A549 (cell line): ENCODE measurements around the gene COL15A1. TPM values are rescaled to one million over a fixed set of nuclear protein-coding genes. Genes with fewer than 3 reads are reported as not detected.

ENCODE experiments used
- ATAC-seq, 2 experiments: fragments of 200-7000 bp in 1 of 2; fragments of >200 bp in 1 of 2; cut with Nextera tagmentation in 1 of 2; cut with Tn5 transposase in 1 of 2; 3 replicates each; pipeline versions ENCODE4 v1.8.0 to v1.9.1; 2018 to 2020; ENCODE audit warnings: mild to moderate bottlenecking in 1 of 2, moderate library complexity in 1 of 2
- CTCF ChIA-PET: fragments of 300-600 bp; sonication (Branson Sonifier 250); formaldehyde crosslinking; extraction: SDS; loops from one replicate; lab custom pipeline; 2021; ENCODE audit warnings: antibody characterized with exemption, inconsistent platforms; lab: Yijun Ruan, JAX
- POLR2A ChIA-PET: fragments of 350-600 bp; formaldehyde crosslinking; extraction: SDS; loops from one replicate; lab custom pipeline; 2021; ENCODE audit warnings: antibody characterized with exemption, inconsistent platforms; lab: Yijun Ruan, JAX
- DNase-seq, 2 experiments: peaks; one replicate each; pipeline versions ENCODE4 v3.0.0 to v3.0.0-alpha.2; 2011 to 2016; ENCODE audit warnings: low read depth in 1 of 2, low spot score in 1 of 2
- FAIRE-seq: peaks from 2 replicates; lab custom pipeline; 2011; peaks lifted over from hg19 to GRCh38; lab: Jason Lieb, UNC
- H3K27ac ChIP-seq, 2 experiments: fragments of >200 bp; sonication (Bioruptor Twin); formaldehyde crosslinking; 3 replicates each; pipeline ENCODE4 v1.5.1; 2016 to 2017
- H3K4me1 ChIP-seq: fragments of >200 bp; sonication (Bioruptor Twin); formaldehyde crosslinking; 3 replicates; pipeline ENCODE4 v1.6.1; 2016
- H3K4me2 ChIP-seq: fragments of >200 bp; sonication (Bioruptor Twin); formaldehyde crosslinking; 3 replicates; pipeline ENCODE4 v1.6.1; 2016
- H3K4me3 ChIP-seq: fragments of >200 bp; sonication (Bioruptor Twin); formaldehyde crosslinking; 3 replicates; pipeline ENCODE4 v1.5.1; 2016
- H3K9me3 ChIP-seq: fragments of >200 bp; sonication (Bioruptor Twin); formaldehyde crosslinking; 3 replicates; pipeline ENCODE4 v1.6.1; 2016
- CBX2 ChIP-seq: fragments of 200-600 bp; sonication (generic); IDR thresholded peaks from 2 replicates; pipeline ENCODE4 v1.6.1; 2016; ENCODE audit warnings: low read depth, mild to moderate bottlenecking, borderline replicate concordance
- CHD2 ChIP-seq: fragments of 150-350 bp; IDR thresholded peaks from 2 replicates; pipeline ENCODE4 v1.6.1; 2014; ENCODE audit warnings: low read length; ENCODE audit not compliant: partially characterized antibody
- E2F6 ChIP-seq: IDR thresholded peaks from 2 replicates; pipeline ENCODE4 v1.6.1; 2012; ENCODE audit warnings: low read depth, borderline replicate concordance
- EHF ChIP-seq: fragments of 250-450 bp; sonication (Bioruptor Pico); IDR thresholded peaks from 2 replicates; pipeline ENCODE4 v1.5.0; 2020; ENCODE audit warnings: mild to moderate bottlenecking
- EHMT2 ChIP-seq: fragments of 200-600 bp; sonication (generic); IDR thresholded peaks from 2 replicates; pipeline ENCODE4 v1.6.1; 2016; ENCODE audit warnings: antibody characterized with exemption, low read depth, mild to moderate bottlenecking, moderate library complexity
- FOXS1 ChIP-seq: fragments of 250-450 bp; sonication (Bioruptor Pico); IDR thresholded peaks from 2 replicates; pipeline ENCODE4 v1.5.0; 2020; ENCODE audit warnings: mild to moderate bottlenecking, moderate library complexity
- HDAC2 ChIP-seq: fragments of 200-600 bp; sonication (generic); IDR thresholded peaks from 2 replicates; pipeline ENCODE4 v1.6.1; 2016
- HEYL ChIP-seq: fragments of 250-450 bp; sonication (Bioruptor Pico); IDR thresholded peaks from 2 replicates; pipeline ENCODE4 v1.8.0; 2021; ENCODE audit warnings: mild to moderate bottlenecking, moderate library complexity
- HOXB13 ChIP-seq: fragments of 250-450 bp; sonication (Bioruptor Pico); IDR thresholded peaks from 2 replicates; pipeline ENCODE4 v1.5.0; 2020; ENCODE audit warnings: low read depth, mild to moderate bottlenecking, moderate library complexity
- HOXB5 ChIP-seq: fragments of 250-450 bp; sonication (Bioruptor Pico); IDR thresholded peaks from 2 replicates; pipeline ENCODE4 v1.5.0; 2020; ENCODE audit warnings: mild to moderate bottlenecking, moderate library complexity
- JUNB ChIP-seq: fragments of >200 bp; sonication (Bioruptor Twin); formaldehyde crosslinking; IDR thresholded peaks from 2 replicates; pipeline ENCODE4 v1.6.1; 2016
- KDM5A ChIP-seq: fragments of 200-600 bp; sonication (generic); IDR thresholded peaks from 2 replicates; pipeline ENCODE4 v1.6.1; 2016; ENCODE audit warnings: antibody characterized with exemption, mild to moderate bottlenecking
- MAFK ChIP-seq: fragments of 450-650 bp; IDR thresholded peaks from 2 replicates; pipeline ENCODE4 v1.6.1; 2014; ENCODE audit not compliant: partially characterized antibody
- MAZ ChIP-seq: fragments of 150-350 bp; IDR thresholded peaks from 2 replicates; pipeline ENCODE4 v1.6.1; 2014; ENCODE audit warnings: antibody characterized with exemption, low read depth, low read length, borderline replicate concordance
- MYC ChIP-seq: IDR thresholded peaks from 2 replicates; pipeline ENCODE4 v1.6.1; 2012; ENCODE audit warnings: mild to moderate bottlenecking, inconsistent platforms, low read length, improper control_type of control experiment, borderline replicate concordance
- NFE2L2 ChIP-seq: fragments of 150-350 bp; conservative IDR thresholded peaks from 2 replicates; pipeline ENCODE4 v1.6.1; 2014; ENCODE audit warnings: low read length
- NR3C1 ChIP-seq: fragments of >200 bp; sonication (Bioruptor Twin); formaldehyde crosslinking; IDR thresholded peaks from 3 replicates; pipeline ENCODE4 v1.6.1; 2017
- RAD21 ChIP-seq, 2 experiments: fragments of >200 bp in 1 of 2; sonication (Bioruptor Twin) in 1 of 2; formaldehyde crosslinking in 1 of 2; IDR thresholded peaks in 1 of 2; conservative IDR thresholded peaks in 1 of 2; 2 replicates in 1 of 2; 3 replicates in 1 of 2; pipeline ENCODE4 v1.6.1; 2012 to 2018; ENCODE audit warnings: inconsistent platforms in 1 of 2
- RCOR1 ChIP-seq: fragments of 150-350 bp; IDR thresholded peaks from 2 replicates; pipeline ENCODE4 v1.6.1; 2014; ENCODE audit warnings: antibody characterized with exemption, low read length, low read depth
- RFX5 ChIP-seq: fragments of 450-650 bp; IDR thresholded peaks from 2 replicates; pipeline ENCODE4 v1.7.1; 2014; ENCODE audit warnings: antibody characterized with exemption, mild to moderate bottlenecking, moderate library complexity
- RNF2 ChIP-seq: fragments of 200-600 bp; sonication (generic); IDR thresholded peaks from 2 replicates; pipeline ENCODE4 v1.6.1; 2016; ENCODE audit warnings: low read depth, mild to moderate bottlenecking, antibody characterized with exemption, moderate library complexity, borderline replicate concordance
- ZFP36 ChIP-seq: fragments of 450-650 bp; IDR thresholded peaks from 2 replicates; pipeline ENCODE4 v1.6.1; 2014; ENCODE audit warnings: borderline replicate concordance; ENCODE audit not compliant: partially characterized antibody
- ZNF302 ChIP-seq: fragments of 250-450 bp; sonication (Bioruptor Pico); IDR thresholded peaks from 2 replicates; pipeline ENCODE4 v1.9.0; 2021; ENCODE audit warnings: inconsistent platforms, mild to moderate bottlenecking, moderate library complexity
- ZSCAN20 ChIP-seq: fragments of 250-450 bp; sonication (Bioruptor Pico); IDR thresholded peaks from 2 replicates; pipeline ENCODE4 v1.8.0; 2022; ENCODE audit warnings: mild to moderate bottlenecking, moderate library complexity
- WGBS: methylation state at CpG from one replicate; pipeline ENCODE4 v1.1.6; 2017; ENCODE audit errors: missing lambda C conversion rate; 5-methylcytosine and 5-hydroxymethylcytosine counted together
- polyA plus RNA-seq, 4 experiments: library from polyadenylated mRNA; depleted of rRNA in 3 of 4; stranded (reverse); fragments of >200 nt; fragmentation: RNase III in 1 of 4; extraction: RNeasy Plus Mini Kit Qiagen cat#74134 plus additional on column Dnase treatment in 1 of 4; gene quantifications; 2 replicates in 3 of 4; 3 replicates in 1 of 4; pipeline ENCODE4 v1.2.3, GENCODE V29; 2011 to 2017
- TF ChIP-seq, protein P1 (sequence below): IDR thresholded peaks from 2 replicates; pipeline ENCODE4 v1.6.1; 2012

The COL15A1 gene
- polyA plus RNA-seq, 2 of the 4 experiments (the other 2 are of a cell fraction) = 0.09 to 0.12 TPM

- no peak for TF ChIP-seq HOXB13 (CRISPR knock-in tag)
- TF ChIP-seq ZFP36 = no peak
- no peak for TF ChIP-seq HEYL (CRISPR knock-in tag)
- TF ChIP-seq JUNB = no peak
- no peak for TF ChIP-seq FOXS1 (CRISPR knock-in tag)
- no peak for TF ChIP-seq RFX5
- TF ChIP-seq, protein P1, sequence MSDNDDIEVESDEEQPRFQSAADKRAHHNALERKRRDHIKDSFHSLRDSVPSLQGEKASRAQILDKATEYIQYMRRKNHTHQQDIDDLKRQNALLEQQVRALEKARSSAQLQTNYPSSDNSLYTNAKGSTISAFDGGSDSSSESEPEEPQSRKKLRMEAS = no peak
- no peak for TF ChIP-seq RCOR1
- TF ChIP-seq NR3C1 = no peak
- no peak for TF ChIP-seq CBX2
- TF ChIP-seq MAFK = no peak
- no peak for TF ChIP-seq NFE2L2
- TF ChIP-seq HDAC2 = no peak
- TF ChIP-seq RAD21 (conservative IDR thresholded peaks at IDR 0.05 in 1 of 2, IDR thresholded peaks at IDR 0.05 in 1 of 2) = no peak
- no peak for TF ChIP-seq MAZ
- no peak for TF ChIP-seq KDM5A
- TF ChIP-seq MYC = no peak
- no peak for TF ChIP-seq RNF2
- no peak for TF ChIP-seq EHF (CRISPR knock-in tag)
- TF ChIP-seq, all 56 proteins: peak for 0
- ChIA-PET CTCF (interaction anchor here (1.6 to 2.6 kb wide), 2 partner anchors 18 to 161 kb away, joined by 7 to 8 read pairs; no protein-coding TSS in a partner anchor), POLR2A (no interaction called here)
- DNase-seq (no peak), FAIRE-seq (no peak), ATAC-seq (no peak)
- Histone ChIP-seq H3K27ac (no peak overlapping the region), H3K4me2 (no peak overlapping the region), H3K4me1 (peaks cover 1% of the 10 kb centered on the region; the same call in 1 of the 3 replicates), H3K4me3 (no peak overlapping the region), H3K9me3 (no peaks in the 10 kb centered on the region)
- 64% methylated on average over 5 of the region's 5 CpGs for WGBS
Observed at GRCh38 chr9:98980291-98980690, 36.6 kb downstream of the COL15A1 start.

GRCh38 chr9:98983295-98984268 lies 39.9 kb downstream of the COL15A1 start:
- Histone ChIP-seq H3K27ac (no peak overlapping the region), H3K9me3 (no peaks in the 10 kb centered on the region), H3K4me1 (peaks cover under 1% of the 10 kb centered on the region; the same call in 2 of the 3 replicates), H3K4me3 (no peak overlapping the region), H3K4me2 (no peak overlapping the region)
- no peak for TF ChIP-seq ZSCAN20 (CRISPR knock-in tag)
- no peak for TF ChIP-seq CHD2
- TF ChIP-seq EHMT2 = no peak
- no peak for TF ChIP-seq JUNB
- no peak for TF ChIP-seq HOXB5 (CRISPR knock-in tag)
- no peak for TF ChIP-seq NR3C1
- no peak for TF ChIP-seq HEYL (CRISPR knock-in tag)
- ATAC-seq = no peak; a peak in 1 of 6 replicates
- CTCF ChIA-PET = interaction anchor here (0.6 to 2.0 kb wide), 6 partner anchors 8 to 157 kb away, joined by 3 to 7 read pairs (median 4); no protein-coding TSS in a partner anchor
- POLR2A ChIA-PET = no interaction called here
- no peak for DNase-seq
- FAIRE-seq = no peak
- WGBS = 65% methylated on average over 15 of the region's 15 CpGs

- Histone ChIP-seq H3K4me1 (peaks cover 20% of the 10 kb centered on the region), H3K4me3 (no peak overlapping the region), H3K27ac (no peak overlapping the region), H3K9me3 (no peaks in the 10 kb centered on the region; the same call in 2 of the 3 replicates), H3K4me2 (no peak overlapping the region)
- WGBS = 92% methylated on average over 12 of the region's 22 CpGs
- ChIA-PET POLR2A (no interaction called here), CTCF (interaction anchor here (1.6 to 7.1 kb wide), 2 partner anchors 9 to 148 kb away, joined by 3 to 59 read pairs; no protein-coding TSS in a partner anchor)
- DNase-seq (no peak), ATAC-seq (no peak), FAIRE-seq (no peak)
- TF ChIP-seq JUNB (no peak), E2F6 (no peak), NFE2L2 (no peak), ZNF302 (CRISPR knock-in tag) (no peak)
Observed at GRCh38 chr9:98985596-98985995, 41.9 kb downstream of the COL15A1 start.
